Measurements from ENCODE around the gene LRRC4C.

DNA sequence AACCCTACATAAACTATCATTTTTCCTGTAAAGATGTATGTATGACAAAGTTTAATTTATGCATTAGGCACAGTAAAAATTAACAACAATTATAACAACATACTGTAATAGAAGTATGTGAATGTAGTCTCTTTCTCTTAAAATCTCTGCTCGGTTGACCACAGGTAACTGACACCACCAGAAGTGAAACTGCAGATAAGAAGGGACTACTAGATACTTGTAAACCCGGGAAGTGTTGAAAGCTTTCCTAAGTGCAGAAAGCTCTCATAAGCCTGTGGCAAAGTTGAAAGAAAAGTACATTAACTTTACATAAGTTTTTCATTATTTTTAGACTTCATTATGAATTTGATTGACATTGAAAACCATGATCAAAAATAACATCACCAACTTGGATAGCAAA lies 1173.3 kb downstream of the LRRC4C start:
- no peak for TF ChIP-seq SMC3 (IDR thresholded peaks at IDR 0.05; ENCODE audit: borderline replicate concordance, low read length)
- TF ChIP-seq CHD4 (IDR thresholded peaks at IDR 0.05): no peak
- TF ChIP-seq POLR2A (IDR thresholded peaks at IDR 0.05; ENCODE audit: low read depth, low read length): no peak
- TF ChIP-seq, protein P1, sequence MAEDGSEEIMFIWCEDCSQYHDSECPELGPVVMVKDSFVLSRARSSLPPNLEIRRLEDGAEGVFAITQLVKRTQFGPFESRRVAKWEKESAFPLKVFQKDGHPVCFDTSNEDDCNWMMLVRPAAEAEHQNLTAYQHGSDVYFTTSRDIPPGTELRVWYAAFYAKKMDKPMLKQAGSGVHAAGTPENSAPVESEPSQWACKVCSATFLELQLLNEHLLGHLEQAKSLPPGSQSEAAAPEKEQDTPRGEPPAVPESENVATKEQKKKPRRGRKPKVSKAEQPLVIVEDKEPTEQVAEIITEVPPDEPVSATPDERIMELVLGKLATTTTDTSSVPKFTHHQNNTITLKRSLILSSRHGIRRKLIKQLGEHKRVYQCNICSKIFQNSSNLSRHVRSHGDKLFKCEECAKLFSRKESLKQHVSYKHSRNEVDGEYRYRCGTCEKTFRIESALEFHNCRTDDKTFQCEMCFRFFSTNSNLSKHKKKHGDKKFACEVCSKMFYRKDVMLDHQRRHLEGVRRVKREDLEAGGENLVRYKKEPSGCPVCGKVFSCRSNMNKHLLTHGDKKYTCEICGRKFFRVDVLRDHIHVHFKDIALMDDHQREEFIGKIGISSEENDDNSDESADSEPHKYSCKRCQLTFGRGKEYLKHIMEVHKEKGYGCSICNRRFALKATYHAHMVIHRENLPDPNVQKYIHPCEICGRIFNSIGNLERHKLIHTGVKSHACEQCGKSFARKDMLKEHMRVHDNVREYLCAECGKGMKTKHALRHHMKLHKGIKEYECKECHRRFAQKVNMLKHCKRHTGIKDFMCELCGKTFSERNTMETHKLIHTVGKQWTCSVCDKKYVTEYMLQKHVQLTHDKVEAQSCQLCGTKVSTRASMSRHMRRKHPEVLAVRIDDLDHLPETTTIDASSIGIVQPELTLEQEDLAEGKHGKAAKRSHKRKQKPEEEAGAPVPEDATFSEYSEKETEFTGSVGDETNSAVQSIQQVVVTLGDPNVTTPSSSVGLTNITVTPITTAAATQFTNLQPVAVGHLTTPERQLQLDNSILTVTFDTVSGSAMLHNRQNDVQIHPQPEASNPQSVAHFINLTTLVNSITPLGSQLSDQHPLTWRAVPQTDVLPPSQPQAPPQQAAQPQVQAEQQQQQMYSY (CRISPR knock-in tag; IDR thresholded peaks at IDR 0.05): no peak
- TF ChIP-seq SP1 (IDR thresholded peaks at IDR 0.05; ENCODE audit: low read depth, low read length): no peak
- TF ChIP-seq, protein P2, sequence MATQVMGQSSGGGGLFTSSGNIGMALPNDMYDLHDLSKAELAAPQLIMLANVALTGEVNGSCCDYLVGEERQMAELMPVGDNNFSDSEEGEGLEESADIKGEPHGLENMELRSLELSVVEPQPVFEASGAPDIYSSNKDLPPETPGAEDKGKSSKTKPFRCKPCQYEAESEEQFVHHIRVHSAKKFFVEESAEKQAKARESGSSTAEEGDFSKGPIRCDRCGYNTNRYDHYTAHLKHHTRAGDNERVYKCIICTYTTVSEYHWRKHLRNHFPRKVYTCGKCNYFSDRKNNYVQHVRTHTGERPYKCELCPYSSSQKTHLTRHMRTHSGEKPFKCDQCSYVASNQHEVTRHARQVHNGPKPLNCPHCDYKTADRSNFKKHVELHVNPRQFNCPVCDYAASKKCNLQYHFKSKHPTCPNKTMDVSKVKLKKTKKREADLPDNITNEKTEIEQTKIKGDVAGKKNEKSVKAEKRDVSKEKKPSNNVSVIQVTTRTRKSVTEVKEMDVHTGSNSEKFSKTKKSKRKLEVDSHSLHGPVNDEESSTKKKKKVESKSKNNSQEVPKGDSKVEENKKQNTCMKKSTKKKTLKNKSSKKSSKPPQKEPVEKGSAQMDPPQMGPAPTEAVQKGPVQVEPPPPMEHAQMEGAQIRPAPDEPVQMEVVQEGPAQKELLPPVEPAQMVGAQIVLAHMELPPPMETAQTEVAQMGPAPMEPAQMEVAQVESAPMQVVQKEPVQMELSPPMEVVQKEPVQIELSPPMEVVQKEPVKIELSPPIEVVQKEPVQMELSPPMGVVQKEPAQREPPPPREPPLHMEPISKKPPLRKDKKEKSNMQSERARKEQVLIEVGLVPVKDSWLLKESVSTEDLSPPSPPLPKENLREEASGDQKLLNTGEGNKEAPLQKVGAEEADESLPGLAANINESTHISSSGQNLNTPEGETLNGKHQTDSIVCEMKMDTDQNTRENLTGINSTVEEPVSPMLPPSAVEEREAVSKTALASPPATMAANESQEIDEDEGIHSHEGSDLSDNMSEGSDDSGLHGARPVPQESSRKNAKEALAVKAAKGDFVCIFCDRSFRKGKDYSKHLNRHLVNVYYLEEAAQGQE (IDR thresholded peaks at IDR 0.05; ENCODE audit: low read depth, low read length): no peak
